ENCODE data around the gene ABHD5.

- TF ChIP-seq EZH2 (IDR thresholded peaks at IDR 0.05; ENCODE audit: borderline replicate concordance, low read depth, low read length, poor library complexity, severe bottlenecking), result no peak
- TF ChIP-seq CTCF (conservative IDR thresholded peaks at IDR 0.05; ENCODE audit: low read depth, low read length), result no peak
Measured at GRCh38 chr3:43718296-43718695, 27.6 kb downstream of the ABHD5 start.
